K562 (cell line): Measurements from ENCODE around the gene USP2. TPM values are rescaled to one million over a fixed set of nuclear protein-coding genes. Genes with fewer than 3 reads are reported as not detected.

Source experiments
- BMI1 ChIP-seq: fragments of 150-350 bp; IDR thresholded peaks from 2 replicates; pipeline ENCODE4 v1.6.1; 2014; ENCODE audit warnings: low read length
- CBX3 ChIP-seq, 2 experiments: IDR thresholded peaks; 1 replicate in 1 of 2; 2 replicates in 1 of 2; pipeline ENCODE4 v1.6.1; 2012; ENCODE audit warnings: inconsistent platforms in 2 of 2, low read length in 2 of 2, borderline replicate concordance in 1 of 2, control low read depth in 1 of 2
- JUNB ChIP-seq: fragments of 450-650 bp; formaldehyde crosslinking; conservative IDR thresholded peaks from 2 replicates; pipeline ENCODE4 v1.4.0; 2020; ENCODE audit warnings: mild to moderate bottlenecking
- MAX ChIP-seq: sonication (generic); formaldehyde crosslinking; IDR thresholded peaks from 2 replicates; pipeline ENCODE4 v1.9.0; 2022; ENCODE audit warnings: mild to moderate bottlenecking, missing genetic modification reagents
- MCM3 ChIP-seq: fragments of 450-650 bp; IDR thresholded peaks from 2 replicates; pipeline ENCODE4 v1.6.1; 2016
- MNT ChIP-seq, 2 experiments: fragments of 450-650 bp; conservative IDR thresholded peaks; 2 replicates each; pipeline ENCODE4 v1.6.1; 2017; ENCODE audit warnings: mild to moderate bottlenecking in 2 of 2, moderate library complexity in 2 of 2
- NCOA2 ChIP-seq, 2 experiments: fragments of 450-650 bp; IDR thresholded peaks; 2 replicates each; pipeline ENCODE4 v1.6.1; 2018; ENCODE audit warnings: mild to moderate bottlenecking in 2 of 2, moderate library complexity in 1 of 2; ENCODE audit not compliant: partially characterized antibody in 2 of 2
- NELFE ChIP-seq: IDR thresholded peaks from 2 replicates; pipeline ENCODE4 v1.6.1; 2011; ENCODE audit warnings: mild to moderate bottlenecking; ENCODE audit not compliant: insufficient read depth, insufficient read length
- NEUROD1 ChIP-seq: fragments of 150-350 bp; IDR thresholded peaks from 2 replicates; pipeline ENCODE4 v1.6.1; 2014; ENCODE audit warnings: borderline replicate concordance, low read length, low read depth; ENCODE audit not compliant: partially characterized antibody
- NONO ChIP-seq, 2 experiments: fragments of 200-400 bp in 1 of 2; fragments of 450-650 bp in 1 of 2; formaldehyde crosslinking in 1 of 2; IDR thresholded peaks; 2 replicates each; pipeline ENCODE4 v1.6.1; 2017; ENCODE audit warnings: low read depth in 2 of 2, mild to moderate bottlenecking in 2 of 2, moderate library complexity in 2 of 2, low read length in 1 of 2
- NR3C1 ChIP-seq: sonication (generic); formaldehyde crosslinking; IDR thresholded peaks from 2 replicates; pipeline ENCODE4 v1.8.1; 2022; ENCODE audit warnings: missing genetic modification reagents
- PHB ChIP-seq: fragments of 250-450 bp; sonication (Bioruptor Pico); IDR thresholded peaks from 2 replicates; pipeline ENCODE4 v1.5.0; 2021
- PPARD ChIP-seq: fragments of 250-450 bp; sonication (Bioruptor Pico); IDR thresholded peaks from 2 replicates; pipeline ENCODE4 v1.8.0; 2022; ENCODE audit warnings: inconsistent platforms, mild to moderate bottlenecking, moderate library complexity
- PRPF4 ChIP-seq: fragments of 200-400 bp; formaldehyde crosslinking; IDR thresholded peaks from one replicate; pipeline ENCODE4 v1.6.1; 2017; ENCODE audit warnings: low read length, low read depth, mild to moderate bottlenecking; ENCODE audit not compliant: insufficient read depth, poor library complexity, severe bottlenecking
- RBM39 ChIP-seq: fragments of 200-400 bp; formaldehyde crosslinking; optimal IDR thresholded peaks from 2 replicates; pipeline ENCODE3; 2018; ENCODE audit warnings: low read depth, low read length
- ZNF253 ChIP-seq: fragments of 250-450 bp; sonication (Bioruptor Pico); conservative IDR thresholded peaks from 2 replicates; pipeline ENCODE4 v1.6.1; 2021; ENCODE audit warnings: mild to moderate bottlenecking
- ZNF449 ChIP-seq: fragments of 250-450 bp; sonication (Bioruptor Pico); IDR thresholded peaks from 2 replicates; pipeline ENCODE4 v1.8.0; 2022; ENCODE audit warnings: moderate library complexity, mild to moderate bottlenecking, inconsistent platforms
- ZNF583 ChIP-seq: fragments of 250-450 bp; sonication (Bioruptor Pico); IDR thresholded peaks from 2 replicates; pipeline ENCODE4 v1.4.0; 2020
- ZNF592 ChIP-seq: fragments of 450-650 bp; IDR thresholded peaks from 2 replicates; pipeline ENCODE4 v1.6.1; 2017; ENCODE audit warnings: antibody characterized with exemption, mild to moderate bottlenecking
- ZSCAN32 ChIP-seq: fragments of 450-650 bp; formaldehyde crosslinking; IDR thresholded peaks from 2 replicates; pipeline ENCODE4 v1.4.0; 2020; ENCODE audit warnings: mild to moderate bottlenecking, moderate library complexity
- polyA plus RNA-seq, 8 experiments: library from polyadenylated mRNA; depleted of rRNA in 4 of 8; stranded (reverse) in 5 of 8; unstranded in 3 of 8; fragments of >200 nt; fragmentation: Nextera tagmentation in 2 of 8; fragmentation: Illumina TruSeq in 1 of 8; extraction: Ambion mirVana in 2 of 8; extraction: Trizol in 1 of 8; gene quantifications; 2 replicates each; pipeline versions ENCODE4 v1.2.1 to v1.2.3, GENCODE V29; 2011 to 2014; ENCODE audit warnings: inconsistent platforms in 1 of 8, missing spikeins in 1 of 8
- total RNA-seq, 7 experiments: library from RNA; depleted of rRNA in 6 of 7; stranded (reverse); fragments of >200 nt in 6 of 7; fragmentation: Illumina TruSeq in 2 of 7; extraction: Trizol in 2 of 7; gene quantifications; 2 replicates each; pipeline versions ENCODE4 v1.2.1 to v1.2.3, GENCODE V29; 2011 to 2021; ENCODE audit warnings: low replicate concordance in 1 of 7

USP2 gene
- total and polyA plus RNA-seq, 9 of the 15 experiments (the other 6 are each of a cell fraction or from before 2014, with no cell fraction given), result 2.8 to 16.9 (median 3.9) TPM

- no peak for TF ChIP-seq ZSCAN32 (CRISPR knock-in tag)
- 0 out of 4 replicates have a peak, but pooled peaks of 1 of the 2 experiments have one; percentile 18 for TF ChIP-seq MNT (conservative IDR thresholded peaks at IDR 0.05)
- TF ChIP-seq NEUROD1, result peak; percentile 67
- no peak for TF ChIP-seq ZNF449 (CRISPR knock-in tag)
- TF ChIP-seq ZNF253 (CRISPR knock-in tag), result no peak
- no peak for TF ChIP-seq NELFE
- TF ChIP-seq MCM3, result no peak
- no peak for TF ChIP-seq PRPF4
- TF ChIP-seq JUNB (CRISPR knock-in tag), result no peak
- TF ChIP-seq RBM39, result no peak
- TF ChIP-seq ZNF583 (CRISPR knock-in tag), result peak; percentile 56; the same call in 1 of the 2 replicates
- TF ChIP-seq NCOA2 (IDR thresholded peaks at IDR 0.05; ENCODE audit: partially characterized antibody in 2 of 2), result no peak
- no peak for TF ChIP-seq BMI1
- TF ChIP-seq MAX (CRISPR knock-in tag), result no peak
- TF ChIP-seq CBX3 (IDR thresholded peaks at IDR 0.05; ENCODE audit: borderline replicate concordance in 1 of 2, low read length in 2 of 2), result 0 out of 3 replicates have a peak, but pooled peaks of 1 of the 2 experiments have one; percentile 20
- no peak for TF ChIP-seq NR3C1 (CRISPR knock-in tag)
- no peak for TF ChIP-seq PPARD (CRISPR knock-in tag)
- no peak for TF ChIP-seq NONO (IDR thresholded peaks at IDR 0.05; ENCODE audit: low read depth in 2 of 2, low read length in 1 of 2)
- TF ChIP-seq PHB, result no peak
- peak; percentile 87 for TF ChIP-seq ZNF592
Measured at GRCh38 chr11:119318240-119319135, 63.0 kb downstream of the USP2 start (continued).
